GM21447 (cell line): Measurements from ENCODE around the gene GRIN2A.

Experiments used
- ATAC-seq: cut with Tn5 transposase; IDR thresholded peaks from one replicate; pipeline ENCODE4 v1.9.1; 2021; ENCODE audit not compliant: unreplicated experiment

Gene GRIN2A

DNA sequence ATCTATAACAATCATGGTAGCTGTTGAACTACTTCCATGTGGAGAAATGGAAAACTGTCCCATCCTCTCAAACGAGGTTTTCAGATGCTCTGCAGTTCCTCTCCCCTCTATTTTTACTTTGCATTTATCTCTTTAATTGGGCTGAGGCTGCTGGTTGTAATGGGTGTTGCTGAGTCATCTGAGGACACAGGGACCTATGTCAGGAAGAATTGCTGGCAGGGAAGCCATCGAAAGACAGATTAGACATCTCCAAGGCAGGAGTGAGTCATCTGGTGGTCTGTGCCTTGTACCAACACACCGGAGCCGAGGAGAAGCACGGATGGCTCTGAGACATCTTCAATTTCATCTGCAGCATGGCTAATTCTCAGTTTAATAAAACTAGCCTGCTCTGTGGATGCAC is 394.5 kb downstream of the GRIN2A start:
- no peak for ATAC-seq

DNA sequence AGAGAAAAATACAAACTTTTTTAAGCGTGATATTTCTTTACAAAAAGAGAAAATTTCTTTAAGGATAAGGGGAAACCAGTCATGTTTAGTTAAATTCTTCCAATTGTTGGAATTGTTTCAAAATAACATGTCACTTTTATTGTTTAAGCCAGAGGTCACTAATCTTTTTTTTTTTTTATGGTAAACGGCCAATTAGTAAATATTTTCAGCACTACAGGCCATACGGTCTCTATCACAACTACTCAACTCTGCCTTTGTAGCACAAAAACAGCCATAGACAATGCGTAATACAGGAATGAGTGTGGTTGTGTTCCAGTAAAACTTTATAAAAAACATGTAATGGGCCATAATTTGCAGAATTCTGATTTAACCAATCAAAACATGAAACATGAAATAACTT is 401.4 kb downstream of the GRIN2A start:
- ATAC-seq, result no peak

GRCh38 chr16:9778849-9779248 is 403.4 kb downstream of the GRIN2A start:
- no peak for ATAC-seq

- no peak for ATAC-seq
Measured at GRCh38 chr16:9775998-9776397, 406.2 kb downstream of the GRIN2A start.

DNA sequence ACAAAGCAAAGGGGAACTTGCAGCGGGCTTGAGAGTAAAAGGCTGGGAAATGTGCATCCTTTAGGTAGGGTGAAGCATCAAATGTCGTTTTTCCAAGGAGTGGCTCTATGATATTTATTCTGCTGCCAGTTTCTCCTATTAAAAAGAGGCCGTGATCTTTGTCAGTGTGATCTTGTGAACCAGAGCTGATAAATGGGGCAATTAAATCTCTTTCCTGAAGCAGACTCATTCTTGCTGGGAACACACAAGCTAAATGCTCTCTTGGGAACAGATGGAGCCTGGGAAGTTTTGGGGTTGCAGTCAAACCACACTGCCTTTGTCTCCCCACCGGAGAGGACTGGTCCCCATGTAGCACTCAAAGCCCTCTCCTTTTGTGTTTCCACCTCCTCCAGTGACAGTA is 408.9 kb downstream of the GRIN2A start:
- no peak for ATAC-seq

DNA sequence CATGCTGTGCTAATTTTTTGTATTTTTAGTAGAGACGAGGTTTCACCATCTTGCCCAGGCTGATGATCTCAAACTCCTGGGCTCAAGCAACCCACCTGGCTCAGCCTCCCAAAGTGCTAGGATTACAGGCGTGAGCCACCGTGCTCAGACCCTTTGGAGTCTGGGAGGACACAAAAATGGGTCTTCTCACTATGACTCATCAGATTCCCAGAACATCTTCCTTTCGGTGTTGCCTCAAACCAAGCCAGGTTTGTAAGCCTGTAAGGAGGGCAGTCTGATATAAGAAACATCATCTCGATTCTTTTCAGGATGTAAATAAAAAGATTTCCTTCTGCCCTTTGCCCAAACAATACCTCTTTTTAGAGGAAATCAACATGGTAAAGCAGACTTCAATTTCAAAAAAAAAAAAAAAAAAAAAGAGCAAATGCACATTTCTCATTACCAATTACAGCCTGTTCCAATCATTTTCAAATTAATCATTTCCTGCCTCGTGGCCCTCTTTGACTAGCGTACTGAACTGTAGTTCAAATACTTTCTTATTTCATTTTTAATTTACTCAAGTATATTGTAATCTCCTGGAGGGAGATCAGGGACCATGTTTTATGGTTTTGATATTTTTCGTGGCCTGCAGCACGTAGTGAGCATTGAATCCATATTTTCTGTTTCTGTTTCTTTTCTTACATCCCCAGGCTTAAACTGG is 409.6 kb downstream of the GRIN2A start:
- no peak for ATAC-seq

GRCh38 chr16:9766891-9767290 is 415.3 kb downstream of the GRIN2A start:
- ATAC-seq, result no peak

DNA sequence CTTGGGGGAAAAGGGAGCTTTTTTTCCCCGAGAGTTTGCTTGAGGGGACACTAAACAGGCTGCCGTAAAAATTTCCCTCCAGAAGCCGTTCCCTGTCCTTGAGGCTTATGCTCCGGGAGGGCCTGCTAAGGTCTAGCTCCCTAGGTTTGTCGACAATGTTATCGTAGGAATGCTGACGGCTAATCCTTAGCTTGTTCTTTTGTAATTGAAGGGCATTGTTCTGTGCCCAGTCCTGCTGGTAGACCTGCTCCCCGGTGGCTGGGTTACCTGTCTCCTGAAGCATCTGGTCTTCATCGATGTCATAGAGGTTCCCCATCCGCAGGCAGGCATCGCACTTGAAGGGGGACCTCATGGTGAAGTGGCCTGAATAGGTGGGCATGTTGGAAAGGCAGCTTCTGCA is 418.7 kb downstream of the GRIN2A start:
- ATAC-seq, result no peak

DNA sequence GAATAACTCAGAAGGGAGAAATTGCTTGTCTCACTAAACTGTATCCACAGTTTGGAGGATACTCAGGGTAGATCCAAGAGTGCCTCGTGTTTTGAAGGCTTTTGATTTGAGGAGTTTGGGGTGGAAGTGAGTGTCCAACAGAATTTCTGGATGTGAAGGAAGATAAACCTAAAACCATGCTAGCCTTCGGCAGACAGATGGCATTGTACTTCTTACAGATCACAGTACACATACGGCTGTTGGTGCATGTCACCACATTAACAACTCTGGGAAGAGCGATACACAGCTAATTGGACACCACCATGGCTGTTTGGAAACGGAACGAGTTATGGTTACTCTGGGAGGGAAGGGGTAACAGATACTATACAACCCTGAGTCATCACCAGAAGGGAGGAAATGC is 420.4 kb downstream of the GRIN2A start:
- no peak for ATAC-seq

DNA sequence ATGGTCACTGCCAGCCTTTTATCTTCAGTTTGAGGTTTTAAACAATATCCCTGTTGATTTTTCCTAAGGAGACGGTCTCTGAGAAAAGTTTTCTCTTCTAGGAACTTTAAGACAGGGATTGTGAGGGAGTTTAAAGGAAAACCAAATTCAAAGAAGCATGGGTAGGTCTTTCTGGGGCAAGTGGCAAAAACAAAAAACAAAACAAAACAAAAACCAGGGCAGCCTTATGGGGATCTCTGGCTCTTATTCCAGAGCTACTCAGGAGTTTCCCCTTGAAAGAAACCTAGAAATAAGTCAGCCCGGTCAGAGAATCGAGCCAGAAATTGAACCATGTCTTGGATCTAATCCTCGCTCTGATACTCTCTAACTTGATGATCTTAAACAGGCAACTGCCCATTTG is 424.5 kb downstream of the GRIN2A start:
- no peak for ATAC-seq

DNA sequence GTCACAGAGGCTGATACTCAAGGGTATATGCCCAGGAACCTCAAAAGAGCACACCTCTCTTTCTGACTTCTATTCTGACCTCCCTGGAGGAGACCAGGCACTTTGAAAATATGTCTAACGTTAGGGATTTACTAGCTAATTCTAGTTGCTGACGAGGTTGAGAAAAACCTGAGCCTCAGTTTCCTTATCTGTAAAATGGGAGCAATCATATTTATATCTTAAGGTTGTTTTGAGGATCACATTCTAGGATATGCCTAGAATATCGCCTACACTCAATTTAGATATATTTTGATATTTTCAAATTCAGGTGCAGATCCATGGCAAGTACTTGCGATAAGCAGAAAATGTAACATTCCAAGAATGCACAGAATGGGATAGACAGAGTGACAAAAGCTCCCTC is 425.8 kb downstream of the GRIN2A start:
- ATAC-seq, result no peak

- ATAC-seq, result no peak
Measured at GRCh38 chr16:9755081-9755480, 427.1 kb downstream of the GRIN2A start.

DNA sequence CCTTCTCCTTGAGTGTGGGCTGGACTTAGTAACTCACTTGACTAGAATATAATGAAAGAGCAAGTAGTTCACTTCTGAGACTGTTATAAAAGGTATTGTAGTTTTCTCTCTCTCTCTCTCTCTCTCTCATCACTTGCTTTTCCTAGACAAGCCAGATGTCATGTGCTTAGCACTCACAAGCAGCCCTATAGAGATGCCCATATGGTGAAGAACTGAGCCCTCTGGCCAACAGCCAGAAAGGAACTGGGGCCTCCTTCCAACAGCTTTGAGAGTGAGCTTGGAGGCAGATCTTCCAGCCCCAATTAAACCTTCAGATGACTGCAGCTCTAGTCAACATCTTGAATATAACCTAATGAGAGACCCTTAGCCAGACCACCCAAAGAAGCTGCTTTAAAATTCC is 440.5 kb downstream of the GRIN2A start:
- no peak for ATAC-seq

- no peak for ATAC-seq
Measured at GRCh38 chr16:9739301-9739700, 442.9 kb downstream of the GRIN2A start.

DNA sequence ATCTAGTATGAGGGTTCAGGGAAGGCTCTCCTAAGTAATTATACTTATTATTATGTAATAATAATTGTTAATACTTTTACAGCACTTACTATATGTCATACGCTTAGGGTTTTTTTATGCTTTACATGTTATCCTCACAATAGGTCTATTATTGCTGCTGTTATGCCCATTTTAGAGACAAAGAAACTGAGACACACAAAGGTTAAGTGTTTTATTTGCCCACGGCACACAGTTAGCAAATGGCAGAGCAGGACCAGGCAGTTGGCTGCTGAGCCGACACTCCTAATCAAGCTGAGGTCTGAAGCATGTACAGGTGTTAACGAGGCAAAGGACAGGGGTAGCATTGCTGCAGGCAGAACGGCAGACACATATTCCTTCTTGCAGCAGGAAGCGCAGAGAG is 443.5 kb downstream of the GRIN2A start:
- no peak for ATAC-seq

DNA sequence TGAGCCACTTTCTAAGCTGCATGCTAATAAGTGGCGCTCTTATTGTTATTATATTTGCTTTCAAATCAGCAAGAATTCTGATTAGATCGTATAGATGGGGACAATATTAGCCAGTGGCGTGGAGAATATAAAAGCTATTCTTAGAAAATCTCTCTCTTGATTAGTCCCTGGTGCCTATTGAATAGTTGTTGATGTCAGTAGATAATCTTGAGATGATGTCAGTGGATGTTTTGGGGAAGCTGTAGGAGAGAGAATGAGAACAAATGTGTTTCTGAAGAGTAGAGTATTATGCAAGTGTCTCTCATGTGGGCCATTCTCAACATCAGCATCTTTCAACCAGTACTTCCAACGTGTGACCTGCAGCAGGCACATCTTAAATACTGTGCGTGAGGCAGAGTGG is 445.7 kb downstream of the GRIN2A start:
- ATAC-seq, result no peak

- no peak for ATAC-seq
Measured at GRCh38 chr16:9723136-9723535, 459.1 kb downstream of the GRIN2A start.

DNA sequence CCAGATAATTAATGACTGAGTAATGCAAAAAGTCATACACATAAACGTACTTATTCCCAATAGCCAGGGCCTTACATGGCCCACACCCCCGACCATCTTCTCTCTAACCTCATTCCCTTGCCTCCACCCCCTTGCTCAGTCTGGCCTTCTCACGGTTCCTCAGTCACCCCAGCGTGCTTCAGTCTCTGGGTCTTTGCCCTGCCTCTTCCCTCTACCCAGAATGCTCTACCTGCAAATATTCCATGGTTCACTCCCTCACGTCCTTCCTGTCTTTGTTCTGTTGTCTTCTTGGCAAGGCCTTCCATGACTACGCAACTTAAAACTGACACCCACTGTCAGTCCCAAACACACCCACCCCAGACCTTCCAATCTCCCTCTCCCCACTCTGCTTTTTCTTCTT is 468.3 kb downstream of the GRIN2A start:
- no peak for ATAC-seq

GRCh38 chr16:9713156-9713555 is 469.1 kb downstream of the GRIN2A start:
- no peak for ATAC-seq

DNA sequence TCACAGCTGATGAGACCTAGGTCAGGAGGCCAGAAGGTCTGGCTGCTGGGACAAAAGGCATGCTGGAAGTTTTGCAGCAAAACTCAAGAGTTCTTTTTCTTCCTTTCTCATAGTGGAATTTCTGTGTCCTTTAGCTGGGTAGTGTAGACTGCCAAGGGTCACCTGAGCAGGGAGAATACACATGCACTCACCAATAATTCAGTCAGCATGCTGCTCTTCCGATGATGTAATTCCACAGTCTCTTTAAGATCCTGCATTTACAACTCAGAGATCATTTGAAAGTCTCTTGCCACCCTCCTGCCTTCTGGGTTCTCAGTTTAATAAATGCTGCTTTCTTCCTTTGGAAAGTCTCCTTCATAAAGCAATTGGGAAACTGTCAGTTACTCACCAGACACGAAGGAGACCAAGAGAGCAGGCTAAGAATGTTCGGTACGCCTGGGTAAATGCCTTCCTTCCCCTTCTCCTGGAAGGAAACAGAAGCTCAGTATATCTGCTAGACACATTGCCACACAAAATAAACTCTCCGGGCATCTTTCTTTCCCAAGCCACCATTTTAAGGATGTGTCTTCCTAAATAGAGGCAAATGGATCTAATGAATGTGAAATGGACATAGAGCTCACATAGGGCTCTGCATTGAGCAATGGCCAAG is 473.1 kb downstream of the GRIN2A start:
- ATAC-seq, result no peak

DNA sequence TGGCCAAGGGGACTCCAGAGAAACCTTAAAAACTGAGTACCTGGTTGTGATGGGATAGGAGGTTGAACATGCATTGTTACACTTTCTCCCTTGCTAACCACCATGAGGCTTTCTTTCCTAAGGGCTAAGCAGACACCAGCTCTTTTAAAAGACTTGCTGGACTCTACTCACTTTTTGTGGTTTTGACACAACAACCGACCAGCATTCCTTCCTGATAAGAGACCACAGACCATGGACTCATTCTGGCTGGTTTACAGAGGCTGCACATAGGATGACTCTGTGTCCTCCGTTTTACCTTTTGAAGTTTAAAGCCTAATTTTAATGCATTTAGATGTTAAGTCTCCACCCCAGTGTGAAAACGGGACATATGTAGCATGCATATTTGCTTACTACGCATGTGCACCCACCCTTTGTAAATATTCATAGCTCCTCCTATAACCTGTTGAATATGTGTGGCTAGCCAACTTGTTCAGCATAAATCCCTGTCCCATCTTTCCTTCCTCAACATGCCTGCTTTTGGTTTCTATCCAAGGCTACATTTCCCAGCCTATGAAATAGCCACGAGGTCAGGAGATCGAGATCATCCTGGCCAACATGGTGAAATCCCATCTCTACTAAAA is 475.9 kb downstream of the GRIN2A start:
- ATAC-seq, result no peak

DNA sequence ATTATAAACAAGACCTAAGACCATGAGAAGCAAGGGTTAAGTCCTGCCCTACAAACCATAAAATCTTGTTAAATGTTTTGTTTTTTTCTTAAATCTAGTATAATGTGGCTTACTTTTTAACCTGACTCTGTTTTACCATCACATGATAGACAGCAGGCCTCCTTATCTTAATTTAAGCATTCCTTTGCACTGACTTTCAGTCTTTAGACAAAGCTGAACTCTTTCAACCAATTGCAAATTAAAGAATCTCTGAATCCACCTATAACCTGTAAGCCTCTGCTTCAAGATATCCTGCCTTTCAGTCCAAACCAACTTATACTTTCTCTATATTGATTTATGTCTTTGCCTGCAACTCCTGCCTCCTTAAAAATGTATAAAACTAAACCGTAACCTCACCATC is 478.5 kb downstream of the GRIN2A start:
- ATAC-seq, result no peak
